GM23338 (cell line): ENCODE data around the gene HLCS. TPM values are rescaled to one million over a fixed set of nuclear protein-coding genes. Genes with fewer than 3 reads are reported as not detected.

Source experiments
- ATAC-seq: fragments of 200-7000 bp; cut with Tn5 transposase; 3 replicates; pipeline ENCODE4 v1.9.1; 2020
- DNase-seq: peaks from one replicate; pipeline ENCODE4 v3.0.0-alpha.2; 2015; ENCODE audit warnings: low spot score
- H2AFZ ChIP-seq: fragments of 200-600 bp; sonication (generic); 2 replicates; pipeline ENCODE4 v1.8.0; 2016; ENCODE audit warnings: antibody characterized with exemption, mild to moderate bottlenecking, moderate library complexity
- H3F3A ChIP-seq: fragments of 200-600 bp; sonication (generic); replicated peaks from 2 replicates; pipeline ENCODE4 v1.8.0; 2017; ENCODE audit warnings: antibody characterized with exemption, mixed run types, low read depth
- H3K27ac ChIP-seq: fragments of 200-600 bp; sonication (generic); 2 replicates; pipeline ENCODE4 v1.6.1; 2016; ENCODE audit warnings: low read depth
- H3K27me3 ChIP-seq: fragments of 200-600 bp; sonication (generic); 2 replicates; pipeline ENCODE4 v1.8.0; 2016; ENCODE audit warnings: mild to moderate bottlenecking, mixed run types, moderate library complexity; ENCODE audit not compliant: insufficient read depth
- H3K36me3 ChIP-seq: fragments of 200-600 bp; sonication (generic); 2 replicates; pipeline ENCODE4 v1.8.0; 2016; ENCODE audit warnings: mild to moderate bottlenecking; ENCODE audit not compliant: insufficient read depth
- H3K4me1 ChIP-seq: fragments of 200-600 bp; sonication (generic); 2 replicates; pipeline ENCODE4 v1.8.0; 2016; ENCODE audit warnings: mild to moderate bottlenecking, moderate library complexity; ENCODE audit not compliant: insufficient read depth
- H3K4me2 ChIP-seq: fragments of 200-600 bp; sonication (generic); 2 replicates; pipeline ENCODE4 v1.7.1; 2017; ENCODE audit warnings: mixed run types
- H3K4me3 ChIP-seq: fragments of 200-600 bp; sonication (generic); 2 replicates; pipeline ENCODE4 v1.6.1; 2016; ENCODE audit warnings: mixed run types
- H3K79me2 ChIP-seq: fragments of 200-600 bp; sonication (generic); replicated peaks from 2 replicates; pipeline ENCODE4 v1.8.0; 2017; ENCODE audit warnings: mild to moderate bottlenecking; ENCODE audit not compliant: insufficient read depth
- H3K9me2 ChIP-seq: fragments of 200-600 bp; sonication (generic); 2 replicates; pipeline ENCODE4 v1.8.0; 2017; ENCODE audit not compliant: insufficient read depth
- H4K20me1 ChIP-seq: fragments of 200-600 bp; sonication (generic); replicated peaks from 2 replicates; pipeline ENCODE4 v1.8.0; 2017; ENCODE audit warnings: mild to moderate bottlenecking; ENCODE audit not compliant: insufficient read depth
- H3K27ac Mint-ChIP-seq: 2 replicates; pipeline ENCODE4 v1.8.0; 2020; ENCODE audit warnings: inconsistent platforms, mild to moderate bottlenecking, moderate library complexity, mixed read lengths
- H3K27me3 Mint-ChIP-seq: 3 replicates; pipeline ENCODE4 v1.8.0; 2022; ENCODE audit warnings: low read depth, mild to moderate bottlenecking, moderate library complexity, mixed read lengths, inconsistent platforms; ENCODE audit not compliant: insufficient read depth, poor library complexity
- H3K36me3 Mint-ChIP-seq: 3 replicates; pipeline ENCODE4 v1.8.0; 2021; ENCODE audit warnings: low read depth, mild to moderate bottlenecking, inconsistent platforms, moderate library complexity, mixed read lengths
- H3K4me1 Mint-ChIP-seq: 3 replicates; pipeline ENCODE4 v1.8.0; 2020; ENCODE audit warnings: mild to moderate bottlenecking, inconsistent platforms, mixed read lengths
- H3K4me3 Mint-ChIP-seq: 3 replicates; pipeline ENCODE4 v1.8.0; 2021; ENCODE audit warnings: moderate library complexity, mild to moderate bottlenecking, inconsistent platforms, mixed read lengths
- H3K9me3 Mint-ChIP-seq: 3 replicates; pipeline ENCODE4 v1.8.0; 2020; ENCODE audit warnings: moderate library complexity, mild to moderate bottlenecking, inconsistent platforms, mixed read lengths
- CREB1 ChIP-seq: fragments of 250-450 bp; sonication (Bioruptor Pico); IDR thresholded peaks from 2 replicates; pipeline ENCODE4 v1.5.0; 2020; ENCODE audit warnings: low read depth, mild to moderate bottlenecking, moderate library complexity
- CTCF ChIP-seq, 2 experiments: fragments of 200-600 bp in 1 of 2; sonication (generic) in 1 of 2; conservative IDR thresholded peaks; 2 replicates each; pipeline versions ENCODE4 v1.5.1 to v1.6.1; 2016 to 2017; ENCODE audit warnings: antibody characterized with exemption in 2 of 2, low read depth in 2 of 2, mild to moderate bottlenecking in 2 of 2, moderate library complexity in 1 of 2
- REST ChIP-seq: IDR thresholded peaks from one replicate; pipeline ENCODE4 v1.6.1; 2018; ENCODE audit warnings: antibody characterized with exemption; ENCODE audit not compliant: unreplicated experiment
- STAT1 ChIP-seq: IDR thresholded peaks from one replicate; pipeline ENCODE4 v1.6.1; 2016; ENCODE audit warnings: antibody characterized with exemption; ENCODE audit not compliant: unreplicated experiment
- ZNF114 ChIP-seq: fragments of 250-450 bp; sonication (Bioruptor Pico); IDR thresholded peaks from 2 replicates; pipeline ENCODE4 v1.5.0; 2020; ENCODE audit warnings: mild to moderate bottlenecking, moderate library complexity
- ZNF331 ChIP-seq: fragments of 250-450 bp; sonication (Bioruptor Pico); IDR thresholded peaks from 2 replicates; pipeline ENCODE4 v1.5.0; 2020; ENCODE audit warnings: low read depth, mild to moderate bottlenecking, moderate library complexity
- ZNF462 ChIP-seq: fragments of 250-450 bp; sonication (Bioruptor Pico); IDR thresholded peaks from 2 replicates; pipeline ENCODE4 v1.5.0; 2020; ENCODE audit warnings: mild to moderate bottlenecking, moderate library complexity
- polyA plus RNA-seq: library from polyadenylated mRNA; unstranded; fragments of >200 nt; fragmentation: Nextera tagmentation; extraction: Ambion mirVana; gene quantifications from 2 replicates; pipeline ENCODE4 v1.2.1, GENCODE V29; 2016
- total RNA-seq: library from RNA; depleted of rRNA; stranded (reverse); fragments of >200 nt; shearing (Covaris generic); gene quantifications from 2 replicates; pipeline ENCODE4 v1.2.3, GENCODE V29; 2014

The HLCS gene
- total and polyA plus RNA-seq, 2 experiments from 2014 or later = 6.1 to 14.7 TPM

DNA sequence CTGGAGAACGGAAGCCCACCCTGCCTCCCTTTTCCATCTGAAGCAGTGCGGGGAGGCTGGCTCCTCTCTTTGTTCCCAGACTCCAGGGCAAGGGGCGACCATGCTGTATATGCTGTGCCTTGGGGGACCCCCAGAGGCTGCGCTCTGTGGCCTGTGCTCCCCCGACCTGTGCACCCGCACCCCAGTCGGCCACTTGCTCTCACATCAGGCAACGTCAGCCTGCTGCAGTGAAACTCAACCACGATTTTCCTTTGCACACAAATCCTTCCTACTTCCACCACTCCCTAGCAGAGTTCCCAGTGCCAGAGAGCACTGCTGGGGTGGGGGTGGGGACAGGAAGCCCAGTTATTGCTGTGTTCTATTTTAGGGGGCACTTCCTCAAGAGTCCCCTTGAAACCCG, 215.1 kb downstream of the HLCS start (continued):
- no peak for TF ChIP-seq ZNF462 (CRISPR knock-in tag)
- TF ChIP-seq ZNF114 = no peak

DNA sequence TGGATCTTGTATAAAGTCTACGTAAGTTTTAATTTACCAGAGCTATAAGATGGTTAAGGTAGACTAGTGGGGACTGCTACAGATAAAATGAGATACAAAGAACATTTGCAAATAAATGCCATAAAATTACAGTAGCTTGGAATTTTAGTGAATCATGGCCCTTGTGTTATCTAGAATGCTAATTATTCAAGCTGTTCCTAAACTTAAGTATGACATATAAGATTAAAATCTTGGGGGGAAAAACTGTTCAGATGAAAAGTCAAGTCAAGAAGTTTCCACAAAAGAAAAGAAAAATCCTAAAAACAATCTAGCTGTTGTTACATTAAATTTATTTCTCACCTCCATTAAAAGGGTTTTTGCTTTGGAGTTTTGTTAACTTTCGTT, 215.9 kb downstream of the HLCS start:
- Histone ChIP-seq H4K20me1 (no peaks in the 10 kb centered on the region), H3K4me1 (peaks cover 37% of the 10 kb centered on the region), H3F3A (no peaks in the 10 kb centered on the region), H3K4me3 (peak overlapping the region; percentile 21), H3K4me2 (peak overlapping the region; percentile 47), H3K27ac (peak overlapping the region; percentile 90), H3K79me2 (no peaks in the 10 kb centered on the region), H3K36me3 (no peaks in the 10 kb centered on the region), H3K9me2 (no peaks in the 10 kb centered on the region), H3K27me3 (peaks cover 25% of the 10 kb centered on the region), H2AFZ (no peak overlapping the region)
- H3K27ac Mint-ChIP-seq = peak overlapping the region; percentile 99
- H3K9me3 Mint-ChIP-seq = no peaks in the 10 kb centered on the region; the same call in 2 of the 3 replicates
- H3K36me3 Mint-ChIP-seq = no peaks in the 10 kb centered on the region; the same call in 2 of the 3 replicates
- peak overlapping the region; percentile 52 for H3K4me3 Mint-ChIP-seq
- H3K27me3 Mint-ChIP-seq = peaks cover 27% of the 10 kb centered on the region
- TF ChIP-seq REST (no peak), STAT1 (no peak), CTCF (conservative IDR thresholded peaks at IDR 0.05; ENCODE audit: low read depth in 2 of 2) (no peak), CREB1 (CRISPR knock-in tag) (no peak), ZNF331 (CRISPR knock-in tag) (no peak)
- peaks cover 57% of the 10 kb centered on the region for H3K4me1 Mint-ChIP-seq
- ATAC-seq (no peak), DNase-seq (no peak)
